Cerebellar cortex (tissue), 1 donor: ENCODE results near the gene NSMCE1.
"Not testable (repeated sequence)": the region's sequence is repeated elsewhere in the genome, so short reads cannot be mapped to it uniquely, and the experiment has no call there.

Experiments
- DNase-seq: peaks from one replicate; pipeline ENCODE4 v3.0.0-alpha.2; 2015; ENCODE audit warnings: low spot score

The NSMCE1 gene

GRCh38 chr16:27272076-27272475 lies 3.5 kb upstream of the NSMCE1 start:
- no peak for DNase-seq

- no peak for DNase-seq
Observed at GRCh38 chr16:27270349-27270748, 1.8 kb upstream of the NSMCE1 start.

GRCh38 chr16:27269300-27270150 lies 953 bp upstream of the NSMCE1 start:
- no peak for DNase-seq

GRCh38 chr16:27267037-27267677 lies 1.4 kb downstream of the NSMCE1 start:
- no peak for DNase-seq

- no peak for DNase-seq
Observed at GRCh38 chr16:27265982-27266381, 2.6 kb downstream of the NSMCE1 start.

GRCh38 chr16:27264151-27264550 lies 4.4 kb downstream of the NSMCE1 start:
- DNase-seq: no peak

- not testable (repeated sequence) for DNase-seq
Observed at GRCh38 chr16:27262904-27263423, 5.6 kb downstream of the NSMCE1 start.

- no peak for DNase-seq
Observed at GRCh38 chr16:27259710-27260109, 8.9 kb downstream of the NSMCE1 start.

- no peak for DNase-seq
Observed at GRCh38 chr16:27258241-27258734, 10.3 kb downstream of the NSMCE1 start.

- DNase-seq: no peak
Observed at GRCh38 chr16:27257271-27257670, 11.3 kb downstream of the NSMCE1 start.

GRCh38 chr16:27256861-27257260 lies 11.7 kb downstream of the NSMCE1 start:
- no peak for DNase-seq

GRCh38 chr16:27254262-27254811 lies 14.2 kb downstream of the NSMCE1 start:
- DNase-seq: no peak

GRCh38 chr16:27253526-27253930 lies 15.0 kb downstream of the NSMCE1 start:
- no peak for DNase-seq

- DNase-seq: no peak
Observed at GRCh38 chr16:27252206-27252585, 16.4 kb downstream of the NSMCE1 start.

- DNase-seq: no peak
Observed at GRCh38 chr16:27251541-27252205, 16.9 kb downstream of the NSMCE1 start.

- DNase-seq: not testable (repeated sequence)
Observed at GRCh38 chr16:27248886-27249285, 19.7 kb downstream of the NSMCE1 start.

- no peak for DNase-seq
Observed at GRCh38 chr16:27248036-27248435, 20.5 kb downstream of the NSMCE1 start.

GRCh38 chr16:27247076-27247475 lies 21.5 kb downstream of the NSMCE1 start:
- not testable (repeated sequence) for DNase-seq

- no peak for DNase-seq
Observed at GRCh38 chr16:27246439-27246838, 22.1 kb downstream of the NSMCE1 start.

- peak; percentile 85 for DNase-seq
Observed at GRCh38 chr16:27245276-27246172, 23.0 kb downstream of the NSMCE1 start.

- DNase-seq: no peak
Observed at GRCh38 chr16:27244363-27244755, 24.2 kb downstream of the NSMCE1 start.
